ENCODE measurements around the gene TRIM63.

Gene TRIM63

GRCh38 chr1:26084844-26085243, 17.4 kb upstream of the TRIM63 start:
- TF ChIP-seq, protein P1, sequence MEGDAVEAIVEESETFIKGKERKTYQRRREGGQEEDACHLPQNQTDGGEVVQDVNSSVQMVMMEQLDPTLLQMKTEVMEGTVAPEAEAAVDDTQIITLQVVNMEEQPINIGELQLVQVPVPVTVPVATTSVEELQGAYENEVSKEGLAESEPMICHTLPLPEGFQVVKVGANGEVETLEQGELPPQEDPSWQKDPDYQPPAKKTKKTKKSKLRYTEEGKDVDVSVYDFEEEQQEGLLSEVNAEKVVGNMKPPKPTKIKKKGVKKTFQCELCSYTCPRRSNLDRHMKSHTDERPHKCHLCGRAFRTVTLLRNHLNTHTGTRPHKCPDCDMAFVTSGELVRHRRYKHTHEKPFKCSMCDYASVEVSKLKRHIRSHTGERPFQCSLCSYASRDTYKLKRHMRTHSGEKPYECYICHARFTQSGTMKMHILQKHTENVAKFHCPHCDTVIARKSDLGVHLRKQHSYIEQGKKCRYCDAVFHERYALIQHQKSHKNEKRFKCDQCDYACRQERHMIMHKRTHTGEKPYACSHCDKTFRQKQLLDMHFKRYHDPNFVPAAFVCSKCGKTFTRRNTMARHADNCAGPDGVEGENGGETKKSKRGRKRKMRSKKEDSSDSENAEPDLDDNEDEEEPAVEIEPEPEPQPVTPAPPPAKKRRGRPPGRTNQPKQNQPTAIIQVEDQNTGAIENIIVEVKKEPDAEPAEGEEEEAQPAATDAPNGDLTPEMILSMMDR (IDR thresholded peaks at IDR 0.05; ENCODE audit: low read depth, low read length), result no peak
- no peak for DNase-seq (ENCODE audit: extremely low read depth, low read depth)

GRCh38 chr1:26084091-26084561, 16.7 kb upstream of the TRIM63 start:
- DNase-seq (ENCODE audit: extremely low read depth, low read depth), result no peak
- TF ChIP-seq, protein P1 (IDR thresholded peaks at IDR 0.05; ENCODE audit: low read depth, low read length), result no peak

DNA sequence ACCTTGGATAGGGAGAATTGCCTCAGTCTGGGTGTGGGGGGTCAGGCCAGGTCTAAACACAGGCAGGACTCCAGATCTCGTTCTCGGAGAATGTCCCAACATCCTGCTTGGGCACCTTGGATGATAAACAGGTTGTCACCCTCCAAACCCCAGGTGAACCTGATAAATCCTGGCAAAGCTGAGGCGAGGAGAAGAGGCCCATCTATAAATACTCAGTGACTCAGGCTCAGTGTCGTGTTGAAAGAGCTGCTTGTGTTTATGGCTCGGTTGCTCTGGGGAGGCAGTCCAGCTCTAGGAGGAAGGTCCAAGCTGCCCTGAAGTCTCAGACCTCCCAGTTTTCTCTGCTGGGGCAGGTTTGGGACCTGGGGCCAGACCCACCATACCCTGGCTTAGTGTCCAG, 15.8 kb upstream of the TRIM63 start:
- no peak for DNase-seq (ENCODE audit: extremely low read depth, low read depth)

DNA sequence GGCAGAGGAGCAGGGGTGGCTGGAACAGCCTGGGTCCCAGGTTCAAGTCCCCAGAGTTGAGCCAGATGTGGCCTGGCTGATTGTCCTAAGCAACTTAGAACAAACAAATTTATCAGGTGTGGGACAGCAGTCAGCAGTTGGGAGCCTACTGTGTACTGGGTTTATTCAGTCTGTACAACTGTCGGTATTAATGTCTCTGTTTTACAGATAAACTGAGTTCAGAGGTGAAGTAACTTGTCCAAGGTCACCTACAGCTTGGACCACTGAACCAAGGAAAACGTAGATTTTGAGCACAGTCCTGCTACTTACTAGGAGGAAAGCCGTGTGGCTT, 14.6 kb upstream of the TRIM63 start:
- TF ChIP-seq, protein P1 (IDR thresholded peaks at IDR 0.05; ENCODE audit: low read depth, low read length), result no peak
- DNase-seq (ENCODE audit: extremely low read depth, low read depth), result no peak

More for the DNA sequence above, 15.8 kb upstream of the TRIM63 start:
- TF ChIP-seq, protein P1 (IDR thresholded peaks at IDR 0.05; ENCODE audit: low read depth, low read length), result no peak

DNA sequence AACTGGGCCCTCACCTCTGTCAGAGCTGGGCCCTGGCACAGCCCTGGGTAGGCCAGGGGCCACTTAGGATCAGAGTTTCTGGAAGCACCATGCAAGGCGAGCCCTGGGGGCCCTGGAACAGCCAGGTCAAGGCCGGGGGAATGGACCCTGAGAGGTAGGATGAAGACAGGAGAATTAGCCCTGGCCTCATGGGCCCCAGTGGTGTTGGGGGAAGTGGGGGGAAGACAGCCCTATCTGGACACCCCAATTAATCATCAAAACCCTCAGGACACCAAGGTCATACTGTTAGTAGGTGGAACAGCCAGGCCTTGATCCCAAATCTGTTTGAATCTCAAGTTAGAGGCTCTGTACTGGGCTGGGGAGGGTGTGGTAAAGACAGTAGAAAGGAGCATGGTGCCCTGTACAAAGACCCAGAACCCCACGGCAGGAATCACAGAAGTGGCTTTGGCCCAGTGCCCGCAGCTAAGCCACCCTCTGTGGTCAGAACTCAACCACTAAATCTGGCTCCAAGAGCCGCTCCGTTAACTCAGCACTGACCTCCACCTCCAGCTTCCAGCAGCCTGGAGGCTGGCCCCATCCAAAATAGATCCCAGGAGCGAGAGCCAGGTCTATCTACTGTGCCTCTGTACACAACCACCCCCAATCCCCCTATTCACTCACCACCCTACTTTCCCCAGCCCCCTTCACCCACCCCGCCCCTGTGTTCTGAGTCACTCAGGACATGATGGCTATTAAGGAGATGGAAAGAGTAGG, 14.0 kb upstream of the TRIM63 start:
- TF ChIP-seq, protein P1 (IDR thresholded peaks at IDR 0.05; ENCODE audit: low read depth, low read length), result no peak
- no peak for DNase-seq (ENCODE audit: extremely low read depth, low read depth)

- TF ChIP-seq, protein P1 (IDR thresholded peaks at IDR 0.05; ENCODE audit: low read depth, low read length), result no peak
- no peak for DNase-seq (ENCODE audit: extremely low read depth, low read depth)
Measured at GRCh38 chr1:26079960-26080814, 12.8 kb upstream of the TRIM63 start.

DNA sequence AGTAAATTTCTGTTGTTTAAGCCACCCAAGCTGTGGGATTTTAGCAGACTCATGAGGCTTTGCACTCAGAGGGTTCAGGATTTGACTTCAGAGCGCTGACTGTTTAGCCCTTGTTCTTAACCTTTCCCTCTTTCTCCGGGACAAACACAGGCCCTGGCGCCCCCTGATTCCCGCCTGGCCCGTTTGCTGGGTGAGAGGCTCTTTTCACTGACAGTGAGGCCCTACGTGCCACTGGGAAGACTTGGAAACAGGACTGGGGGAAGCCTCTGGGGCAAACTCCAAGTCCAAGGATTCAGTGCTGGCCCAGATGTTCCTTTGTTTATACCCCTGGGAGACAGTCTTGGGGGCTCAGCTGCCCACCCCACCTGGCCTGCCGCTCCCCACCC, 11.7 kb upstream of the TRIM63 start:
- no peak for DNase-seq (ENCODE audit: extremely low read depth, low read depth)
- TF ChIP-seq, protein P1 (IDR thresholded peaks at IDR 0.05; ENCODE audit: low read depth, low read length), result no peak
